Neuronal stem cell (in vitro differentiated cells): Measurements from ENCODE around the gene ARV1.

ENCODE experiments used
- DNase-seq: peaks from one replicate; pipeline ENCODE4 v3.0.0-alpha.2; 2013; ENCODE audit warnings: low spot score
- H2AFZ ChIP-seq: one replicate; pipeline ENCODE4 v1.6.1; 2013; ENCODE audit warnings: mild to moderate bottlenecking, low read length, inconsistent platforms
- H2AK5ac ChIP-seq: 2 replicates; pipeline ENCODE4 v1.6.1; 2013; ENCODE audit warnings: low read depth, mild to moderate bottlenecking, inconsistent platforms, low read length, moderate library complexity, mixed read lengths
- H2BK120ac ChIP-seq: 2 replicates; pipeline ENCODE4 v1.6.1; 2013; ENCODE audit warnings: low read depth, mild to moderate bottlenecking, inconsistent platforms, low read length, moderate library complexity, mixed read lengths
- H2BK12ac ChIP-seq: one replicate; pipeline ENCODE4 v1.6.1; 2013; ENCODE audit warnings: low read length, inconsistent platforms
- H2BK15ac ChIP-seq: 2 replicates; pipeline ENCODE4 v1.6.1; 2013; ENCODE audit warnings: mild to moderate bottlenecking, low read length, inconsistent platforms, mixed read lengths
- H2BK5ac ChIP-seq: one replicate; pipeline ENCODE4 v1.6.1; 2013; ENCODE audit warnings: inconsistent platforms, mild to moderate bottlenecking, low read length, moderate library complexity
- H3K14ac ChIP-seq: one replicate; pipeline ENCODE4 v1.6.1; 2013; ENCODE audit warnings: low read length, inconsistent platforms
- H3K18ac ChIP-seq: 2 replicates; pipeline ENCODE4 v1.6.1; 2013; ENCODE audit warnings: low read length, inconsistent platforms
- H3K23ac ChIP-seq: 2 replicates; pipeline ENCODE4 v1.6.1; 2013; ENCODE audit warnings: low read depth, mild to moderate bottlenecking, mixed read lengths, low read length, inconsistent platforms; ENCODE audit not compliant: poor library complexity
- H3K27ac ChIP-seq: replicated peaks from 3 replicates; pipeline ENCODE4 v1.5.1; 2013; ENCODE audit warnings: low read length, inconsistent platforms
- H3K27me3 ChIP-seq, 3 experiments: 2 replicates each; pipeline ENCODE4 v1.6.1; 2013; ENCODE audit warnings: low read length in 3 of 3, mild to moderate bottlenecking in 2 of 3, inconsistent platforms in 1 of 3, low read depth in 1 of 3, mixed read lengths in 1 of 3, moderate library complexity in 1 of 3; ENCODE audit not compliant: control insufficient read depth in 3 of 3, insufficient read depth in 3 of 3
- H3K36me3 ChIP-seq, 2 donors: replicated peaks in 1 of 2; 2 replicates each; pipeline ENCODE4 v1.6.1; 2013; ENCODE audit warnings: low read length in 2 of 2; ENCODE audit not compliant: control insufficient read depth in 2 of 2, insufficient read depth in 2 of 2
- H3K4ac ChIP-seq: 2 replicates; pipeline ENCODE4 v1.6.1; 2013; ENCODE audit warnings: inconsistent platforms, mild to moderate bottlenecking, low read length, moderate library complexity
- H3K4me1 ChIP-seq, 2 donors: 1 replicate in 1 of 2; 2 replicates in 1 of 2; pipeline ENCODE4 v1.6.1; 2013; ENCODE audit warnings: low read length in 2 of 2, low read depth in 1 of 2; ENCODE audit not compliant: control insufficient read depth in 2 of 2, insufficient read depth in 1 of 2
- H3K4me2 ChIP-seq: one replicate; pipeline ENCODE4 v1.6.1; 2013; ENCODE audit warnings: mild to moderate bottlenecking, low read length, inconsistent platforms; ENCODE audit not compliant: insufficient read depth, poor library complexity, severe bottlenecking
- H3K4me3 ChIP-seq, 2 donors: 2 replicates each; pipeline ENCODE4 v1.5.1; 2013; ENCODE audit warnings: low read length in 2 of 2, mild to moderate bottlenecking in 2 of 2, inconsistent platforms in 1 of 2, moderate library complexity in 1 of 2
- H3K79me1 ChIP-seq: one replicate; pipeline ENCODE4 v1.6.1; 2013; ENCODE audit warnings: low read depth, mild to moderate bottlenecking, inconsistent platforms, low read length, moderate library complexity
- H3K9ac ChIP-seq: one replicate; pipeline ENCODE4 v1.6.1; 2013; ENCODE audit warnings: mild to moderate bottlenecking, low read depth, low read length, inconsistent platforms; ENCODE audit not compliant: poor library complexity
- H3K9me3 ChIP-seq, 2 donors: replicated peaks in 1 of 2; 2 replicates each; pipeline versions ENCODE3 to v1.6.1; 2013; ENCODE audit warnings: low read length in 2 of 2, mild to moderate bottlenecking in 2 of 2, inconsistent platforms in 1 of 2, low read depth in 1 of 2, mixed read lengths in 1 of 2, moderate library complexity in 1 of 2; ENCODE audit not compliant: control insufficient read depth in 2 of 2, insufficient read depth in 1 of 2
- H4K8ac ChIP-seq: one replicate; pipeline ENCODE4 v1.6.1; 2013; ENCODE audit warnings: low read depth, mild to moderate bottlenecking, inconsistent platforms, low read length, moderate library complexity
- H4K91ac ChIP-seq: one replicate; pipeline ENCODE4 v1.6.1; 2013; ENCODE audit warnings: low read length, low read depth, mild to moderate bottlenecking, inconsistent platforms; ENCODE audit not compliant: poor library complexity
- WGBS, 2 donors: extraction: QIAGEN DNeasy Blood & Tissue Kit; methylation state at CpG; one replicate each; pipeline ENCODE4 v1.1.7; 2013; ENCODE audit warnings: missing lambda C conversion rate in 2 of 2, mixed read lengths in 1 of 2; ENCODE audit not compliant: insufficient read length in 2 of 2, insufficient replicate concordance in 1 of 2; ENCODE audit errors: extremely low coverage in 2 of 2; 5-methylcytosine and 5-hydroxymethylcytosine counted together

Gene ARV1

DNA sequence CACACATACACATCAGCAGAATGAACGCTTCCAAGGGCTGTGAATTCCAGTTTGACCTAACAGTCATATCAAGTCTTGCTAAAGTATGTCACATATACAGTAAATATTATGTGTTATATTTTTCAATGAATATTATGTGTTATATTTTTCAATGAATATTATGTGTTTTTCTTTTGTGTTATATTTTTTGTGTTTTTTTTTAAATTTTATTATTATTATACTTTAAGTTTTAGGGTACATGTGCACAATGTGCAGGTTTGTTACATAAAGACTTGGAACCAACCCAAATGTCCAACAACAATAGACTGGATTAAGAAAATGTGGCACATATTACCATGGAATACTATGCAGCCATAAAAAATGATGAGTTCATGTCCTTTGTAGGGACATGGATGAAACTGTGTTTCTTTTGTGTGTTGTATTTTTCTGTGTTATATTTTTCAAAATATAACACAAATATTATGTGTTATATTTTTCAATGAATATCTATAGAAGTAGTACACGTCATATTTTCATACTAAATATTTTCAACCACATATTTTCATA lies 35.8 kb upstream of the ARV1 start:
- Histone ChIP-seq H3K18ac (no peak overlapping the region), H2BK5ac (no peak overlapping the region), H3K9me3 (no peaks in the 10 kb centered on the region), H2AFZ (no peak overlapping the region), H3K4ac (no peak overlapping the region), H2BK15ac (no peak overlapping the region), H3K4me3 (no peak overlapping the region), H3K4me1 (no peaks in the 10 kb centered on the region), H2BK120ac (no peak overlapping the region), H2BK12ac (no peak overlapping the region), H3K36me3 (peaks cover 0 to 8% of the 10 kb centered on the region in 2 donors), H3K14ac (no peak overlapping the region), H3K4me2 (no peak overlapping the region), H2AK5ac (no peak overlapping the region), H3K79me1 (peaks cover 3% of the 10 kb centered on the region), H4K91ac (no peak overlapping the region), H3K27me3 (no peaks in the 10 kb centered on the region), H3K27ac (no peak overlapping the region), H3K9ac (no peak overlapping the region), H3K23ac (no peak overlapping the region), H4K8ac (no peak overlapping the region)
- no peak for DNase-seq
- WGBS, 2 donors = no CpG with 5 or more reads among the region's 2 CpGs

DNA sequence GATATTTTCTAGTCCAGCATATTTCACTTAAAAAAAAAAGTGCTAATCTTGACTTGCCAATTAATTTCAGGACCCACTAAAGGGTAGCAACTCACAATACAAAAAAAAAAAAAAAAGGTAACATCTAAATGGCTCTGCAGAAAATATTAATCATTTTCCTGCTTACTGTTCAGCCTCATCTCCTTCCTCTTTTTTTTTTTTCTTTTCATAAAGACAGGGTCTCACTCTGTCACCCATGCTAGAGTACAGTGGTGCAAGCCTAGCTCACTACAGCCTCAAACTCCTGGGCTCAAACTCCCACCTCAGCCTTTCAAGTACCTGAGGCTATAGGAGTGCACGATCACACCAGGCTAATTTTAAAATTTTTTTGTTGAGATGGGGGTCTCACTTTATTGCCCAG lies 30.6 kb upstream of the ARV1 start:
- no peak overlapping the region for H3K27ac ChIP-seq
- no peak overlapping the region for H3K18ac ChIP-seq
- no CpG with 5 or more reads among the region's 1 CpG for WGBS, 2 donors
- H2BK120ac ChIP-seq = no peak overlapping the region
- H3K36me3 ChIP-seq = peaks cover 0 to 24% of the 10 kb centered on the region in 2 donors
- H2BK15ac ChIP-seq = no peak overlapping the region
- no peak overlapping the region for H3K9ac ChIP-seq
- H3K4ac ChIP-seq = no peak overlapping the region
- no peak overlapping the region for H2BK5ac ChIP-seq
- H3K4me2 ChIP-seq = no peak overlapping the region
- no peaks in the 10 kb centered on the region for H3K4me1 ChIP-seq
- H3K27me3 ChIP-seq = no peaks in the 10 kb centered on the region
- no peaks in the 10 kb centered on the region for H3K9me3 ChIP-seq
- no peak overlapping the region for H3K4me3 ChIP-seq
- H4K8ac ChIP-seq = no peak overlapping the region
- no peak overlapping the region for H4K91ac ChIP-seq
- H2AK5ac ChIP-seq = no peak overlapping the region
- no peak overlapping the region for H3K14ac ChIP-seq
- H2AFZ ChIP-seq = no peak overlapping the region
- H3K23ac ChIP-seq = no peak overlapping the region
- no peak overlapping the region for H2BK12ac ChIP-seq
- peaks cover 3% of the 10 kb centered on the region for H3K79me1 ChIP-seq
- DNase-seq = no peak

DNA sequence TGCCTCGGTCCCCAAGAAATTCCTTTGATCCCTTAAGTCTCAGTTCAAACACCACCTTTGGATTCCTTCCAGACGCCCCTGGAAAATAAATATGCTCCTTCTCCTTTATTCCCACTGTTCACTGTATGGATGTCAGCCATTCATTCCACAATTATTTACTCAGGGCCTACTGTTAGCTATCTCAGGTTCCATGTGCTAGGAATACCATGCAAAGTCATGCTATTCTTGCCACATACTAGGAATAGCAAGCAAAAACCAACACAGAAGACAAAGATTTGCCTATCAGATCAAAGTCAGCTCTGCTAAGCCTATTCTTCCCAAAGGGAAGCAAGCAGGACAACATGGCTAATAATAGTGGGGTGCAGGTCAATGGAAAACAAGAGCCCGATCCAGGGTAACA lies 30.0 kb upstream of the ARV1 start:
- Histone ChIP-seq H3K4ac (no peak overlapping the region), H3K4me2 (no peak overlapping the region), H2AFZ (no peak overlapping the region), H3K36me3 (peaks cover 0 to 30% of the 10 kb centered on the region in 2 donors), H3K79me1 (peaks cover 3% of the 10 kb centered on the region), H3K18ac (no peak overlapping the region), H2BK15ac (no peak overlapping the region), H2BK120ac (no peak overlapping the region), H2AK5ac (no peak overlapping the region), H3K4me1 (no peaks in the 10 kb centered on the region), H3K23ac (no peak overlapping the region), H2BK5ac (no peak overlapping the region), H4K8ac (no peak overlapping the region), H4K91ac (no peak overlapping the region), H3K27ac (no peak overlapping the region), H3K27me3 (no peaks in the 10 kb centered on the region), H3K9ac (no peak overlapping the region), H3K4me3 (no peak overlapping the region), H3K14ac (no peak overlapping the region), H3K9me3 (no peaks in the 10 kb centered on the region), H2BK12ac (no peak overlapping the region)
- no CpG with 5 or more reads among the region's 3 CpGs for WGBS, 2 donors
- DNase-seq = no peak

DNA sequence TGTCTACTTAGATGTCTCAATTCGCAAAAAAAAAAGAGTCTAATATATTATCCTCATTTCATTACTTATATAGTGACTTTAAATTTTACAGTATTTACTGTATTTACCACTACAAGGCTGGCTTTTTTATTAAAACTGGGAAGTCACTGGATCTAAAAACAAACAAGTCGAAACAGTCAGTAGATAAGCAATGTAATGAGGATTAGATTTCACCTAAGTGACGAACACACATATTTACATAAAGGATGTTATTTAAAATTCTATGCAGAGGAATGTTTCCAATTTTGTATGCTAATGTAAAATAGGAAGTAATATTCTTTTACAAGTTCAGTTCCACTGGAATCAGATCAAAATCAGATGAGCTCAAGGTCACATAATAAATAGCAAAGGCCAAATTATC lies 28.5 kb upstream of the ARV1 start:
- H2AK5ac ChIP-seq = no peak overlapping the region
- WGBS, 2 donors = no CpG with 5 or more reads among the region's 3 CpGs
- no peak overlapping the region for H3K18ac ChIP-seq
- H3K27ac ChIP-seq = no peak overlapping the region
- H4K91ac ChIP-seq = no peak overlapping the region
- no peak overlapping the region for H3K4me2 ChIP-seq
- H3K23ac ChIP-seq = no peak overlapping the region
- no peaks in the 10 kb centered on the region for H3K27me3 ChIP-seq
- no peaks in the 10 kb centered on the region for H3K4me1 ChIP-seq
- peaks cover 3% of the 10 kb centered on the region for H3K79me1 ChIP-seq
- H3K9ac ChIP-seq = no peak overlapping the region
- H3K14ac ChIP-seq = no peak overlapping the region
- no peak overlapping the region for H3K4ac ChIP-seq
- no peak overlapping the region for H3K4me3 ChIP-seq
- H4K8ac ChIP-seq = no peak overlapping the region
- H3K36me3 ChIP-seq = peaks cover 0 to 26% of the 10 kb centered on the region in 2 donors
- no peak overlapping the region for H2BK120ac ChIP-seq
- no peak overlapping the region for H2BK15ac ChIP-seq
- no peak overlapping the region for H2AFZ ChIP-seq
- no peak overlapping the region for H2BK12ac ChIP-seq
- H2BK5ac ChIP-seq = no peak overlapping the region
- H3K9me3 ChIP-seq = no peaks in the 10 kb centered on the region
- DNase-seq = no peak
